ENCODE results near the gene PGGHG.
"Not testable (repeated sequence)": the region's sequence is repeated elsewhere in the genome, so short reads cannot be mapped to it uniquely, and the experiment has no call there.

- TF ChIP-seq POLR2AphosphoS5, POLR2A (IDR thresholded peaks at IDR 0.05): not testable (repeated sequence)
Observed at GRCh38 chr11:311013-311748, 22.3 kb downstream of the PGGHG start.

Data from stomach (tissue), 4 donors.